ENCODE measurements around the gene PFKFB2.

- TF ChIP-seq JUND (IDR thresholded peaks at IDR 0.05; ENCODE audit: low read length) = no peak
- TF ChIP-seq POLR2AphosphoS5 (IDR thresholded peaks at IDR 0.05; ENCODE audit: low read depth, low read length) = no peak
- no peak for TF ChIP-seq CTCF (IDR thresholded peaks at IDR 0.05; ENCODE audit: control extremely low read depth in 1 of 3, insufficient read depth in 1 of 3, low read depth in 1 of 3, low read length in 3 of 3)
- no peak for TF ChIP-seq POLR2A (IDR thresholded peaks at IDR 0.05; ENCODE audit: control extremely low read depth in 1 of 2, low read depth in 2 of 2, low read length in 2 of 2)
- TF ChIP-seq SIX5 (IDR thresholded peaks at IDR 0.05; ENCODE audit: low read depth, low read length) = no peak
- TF ChIP-seq JUN (IDR thresholded peaks at IDR 0.05; ENCODE audit: low read depth, low read length) = no peak
- no peak for TF ChIP-seq MAFK (IDR thresholded peaks at IDR 0.05; ENCODE audit: low read depth, low read length)
Measured at GRCh38 chr1:207103892-207104373, 50.9 kb downstream of the PFKFB2 start, which contains the start of gene C4BPA.

All from H1 (cell line).